ENCODE measurements around the gene SGMS1. TPM values are rescaled to one million over a fixed set of nuclear protein-coding genes. Genes with fewer than 3 reads are reported as not detected.

Gene SGMS1
- total RNA-seq, 4 donors from 2014 or later, result 28.3 to 44.5 (median 41.7) TPM

- WGBS, 2 donors (ENCODE audit: low coverage in 1 of 2), result 92 to 96% methylated on average over 6 to 7 of the region's 7 CpGs
- Histone ChIP-seq H3K27ac (no peak overlapping the region), H3K36me3 (no peaks in the 10 kb centered on the region), H3K27me3 (no peaks in the 10 kb centered on the region), H3K9me3 (no peaks in the 10 kb centered on the region), H3K4me3 (no peak overlapping the region), H3K4me1 (no peaks in the 10 kb centered on the region)
- TF ChIP-seq POLR2A (IDR thresholded peaks at IDR 0.05), result no peak
- TF ChIP-seq POLR2AphosphoS5 (IDR thresholded peaks at IDR 0.05), result no peak
- TF ChIP-seq EP300 (IDR thresholded peaks at IDR 0.05; ENCODE audit: low read depth), result no peak
- TF ChIP-seq CTCF (IDR thresholded peaks at IDR 0.05), result no peak
- in situ Hi-C loops (cut with MboI; ENCODE audit: low pct_ligation_motif_present in 1 of 4, low pct_unique_long_range_greater_than_20kb in 1 of 4, low sequenced_read_pairs in 3 of 4), result loop anchor here in 2 of 4 donors (25.0 kb wide), 1 partner anchor 205 kb away; the partner anchor contains the start of gene SGMS1 (in 2 of the 2)
- DNase-seq, result no peak
- intact Hi-C loops (cut with DNase I; ENCODE audit: low total_unique reads), result no loop called here
These were observed 216.5 kb downstream of the SGMS1 start for GRCh38 chr10:50407076-50407801.

DNA sequence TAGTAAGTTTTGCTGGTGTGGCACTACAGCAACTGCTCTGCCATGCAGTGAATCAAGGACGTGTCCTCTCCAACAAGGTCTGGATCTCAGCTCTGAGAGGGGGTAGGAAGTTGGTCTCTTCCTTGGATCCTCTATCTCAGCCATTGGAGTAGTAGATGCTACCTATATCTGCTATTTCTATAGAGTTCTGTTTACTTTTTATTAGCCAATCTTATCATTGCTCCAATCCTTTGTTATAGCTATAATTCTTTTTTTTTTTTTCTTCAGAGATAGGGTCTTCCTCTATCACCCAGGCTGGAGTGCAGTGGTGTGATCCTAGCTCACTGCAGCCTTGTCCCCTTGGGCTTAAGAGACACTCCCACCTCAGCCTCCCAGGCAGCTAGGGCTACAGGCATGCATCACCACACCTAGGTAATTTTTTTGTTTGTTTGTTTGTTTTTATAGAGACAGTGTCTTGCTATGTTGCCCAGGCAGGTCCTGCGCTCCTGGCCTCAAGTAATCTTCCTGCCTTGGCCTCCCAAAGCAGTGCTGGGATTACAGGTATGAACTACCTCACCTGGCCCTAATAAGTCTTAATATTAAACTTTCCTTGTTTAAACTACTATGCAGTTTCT is 217.2 kb downstream of the SGMS1 start:
- Histone ChIP-seq H3K9me3 (no peaks in the 10 kb centered on the region), H3K27ac (no peak overlapping the region), H3K36me3 (no peaks in the 10 kb centered on the region), H3K4me3 (no peak overlapping the region), H3K27me3 (no peaks in the 10 kb centered on the region), H3K4me1 (no peaks in the 10 kb centered on the region)
- TF ChIP-seq POLR2A (IDR thresholded peaks at IDR 0.05) (no peak), EP300 (IDR thresholded peaks at IDR 0.05; ENCODE audit: low read depth) (no peak), CTCF (IDR thresholded peaks at IDR 0.05) (no peak), POLR2AphosphoS5 (IDR thresholded peaks at IDR 0.05) (no peak)
- DNase-seq, result no peak
- in situ Hi-C loops (cut with MboI; ENCODE audit: low pct_ligation_motif_present in 1 of 4, low pct_unique_long_range_greater_than_20kb in 1 of 4, low sequenced_read_pairs in 3 of 4) (loop anchor here in 2 of 4 donors (25.0 kb wide), 1 partner anchor 206 kb away; the partner anchor contains the start of gene SGMS1 (in 2 of the 2)), intact Hi-C loops (cut with DNase I; ENCODE audit: low total_unique reads) (no loop called here)
- WGBS, 2 donors (ENCODE audit: low coverage in 1 of 2), result 91 to 100% methylated on average over 1 to 2 of the region's 2 CpGs

- Histone ChIP-seq H3K4me1 (no peaks in the 10 kb centered on the region), H3K36me3 (no peaks in the 10 kb centered on the region), H3K9me3 (no peaks in the 10 kb centered on the region), H3K27me3 (no peaks in the 10 kb centered on the region), H3K27ac (no peak overlapping the region), H3K4me3 (no peak overlapping the region)
- intact Hi-C loops (cut with DNase I; ENCODE audit: low total_unique reads) (no loop called here), in situ Hi-C loops (cut with MboI; ENCODE audit: low pct_ligation_motif_present in 1 of 4, low pct_unique_long_range_greater_than_20kb in 1 of 4, low sequenced_read_pairs in 3 of 4) (loop anchor here in 2 of 4 donors (25.0 kb wide), 1 partner anchor 207 kb away; the partner anchor contains the start of gene SGMS1 (in 2 of the 2))
- no peak for TF ChIP-seq POLR2A (IDR thresholded peaks at IDR 0.05)
- no peak for TF ChIP-seq CTCF (IDR thresholded peaks at IDR 0.05)
- no peak for TF ChIP-seq POLR2AphosphoS5 (IDR thresholded peaks at IDR 0.05)
- no peak for TF ChIP-seq EP300 (IDR thresholded peaks at IDR 0.05; ENCODE audit: low read depth)
- DNase-seq, result no peak
These were observed 218.0 kb downstream of the SGMS1 start for GRCh38 chr10:50405723-50406122.

DNA sequence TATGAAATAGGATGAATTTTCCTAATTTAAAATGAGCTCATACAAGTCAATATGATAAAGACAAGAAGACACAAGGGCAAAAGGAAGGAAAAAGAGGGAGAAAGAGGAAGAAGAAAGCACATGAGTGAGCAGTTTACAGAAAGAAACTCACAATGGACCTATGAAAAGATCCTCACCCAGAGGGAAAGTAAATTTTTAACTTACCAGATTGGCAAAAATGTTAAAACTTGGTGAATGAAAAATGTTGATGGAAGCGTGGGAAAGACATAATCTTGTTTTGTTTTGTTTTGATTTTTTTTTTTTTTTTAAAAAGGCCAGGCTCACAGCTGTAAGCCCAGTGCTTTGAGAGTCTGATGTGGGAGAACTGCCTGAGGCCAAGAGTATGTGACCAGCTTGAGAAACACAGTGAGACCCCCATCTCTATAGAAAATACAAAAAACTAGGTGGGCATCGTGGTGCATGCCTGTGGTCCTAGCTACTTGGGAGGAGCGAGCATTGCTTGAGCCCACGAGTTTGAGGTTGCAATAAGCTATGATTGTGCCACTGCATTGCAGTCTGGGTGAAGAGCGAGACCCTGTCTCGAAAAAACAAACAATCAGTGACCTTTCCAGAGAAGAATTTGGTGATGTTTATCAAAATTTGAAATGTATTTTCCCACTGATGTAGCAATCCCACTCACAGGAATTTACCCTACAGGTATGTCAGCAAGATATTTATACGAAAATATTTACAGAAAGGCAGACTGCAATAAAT is 219.6 kb downstream of the SGMS1 start:
- intact Hi-C loops (cut with DNase I; ENCODE audit: low total_unique reads), result no loop called here
- 87 to 95% methylated on average over 2 to 7 of the region's 7 CpGs for WGBS, 2 donors (ENCODE audit: low coverage in 1 of 2)
- Histone ChIP-seq H3K9me3 (no peaks in the 10 kb centered on the region), H3K4me1 (no peaks in the 10 kb centered on the region), H3K36me3 (no peaks in the 10 kb centered on the region), H3K27me3 (no peaks in the 10 kb centered on the region), H3K27ac (no peak overlapping the region), H3K4me3 (no peak overlapping the region)
- no peak for DNase-seq
- in situ Hi-C loops (cut with MboI; ENCODE audit: low pct_ligation_motif_present in 1 of 4, low pct_unique_long_range_greater_than_20kb in 1 of 4, low sequenced_read_pairs in 3 of 4), result loop anchor here in 2 of 4 donors (25.0 kb wide), 1 partner anchor 208 kb away; the partner anchor contains the start of gene SGMS1 (in 2 of the 2)
- TF ChIP-seq EP300 (IDR thresholded peaks at IDR 0.05; ENCODE audit: low read depth) (no peak), POLR2AphosphoS5 (IDR thresholded peaks at IDR 0.05) (no peak), CTCF (IDR thresholded peaks at IDR 0.05) (no peak), POLR2A (IDR thresholded peaks at IDR 0.05) (no peak)

All from transverse colon (tissue), 4 donors.